HT1080 (cell line): ENCODE data around the gene EBP. TPM values are rescaled to one million over a fixed set of nuclear protein-coding genes. Genes with fewer than 3 reads are reported as not detected.

Experiments used
- DNase-seq: peaks from one replicate; pipeline ENCODE4 v3.0.0-alpha.2; 2015; ENCODE audit warnings: low read depth
- total RNA-seq: library from RNA; depleted of rRNA; stranded (reverse); fragments of >200 nt; shearing (Covaris generic); gene quantifications from 2 replicates; pipeline ENCODE4 v1.2.3, GENCODE V29; 2014; rRNA removed

The EBP gene
- total RNA-seq, 1 experiment from 2014 or later = 129 TPM

DNA sequence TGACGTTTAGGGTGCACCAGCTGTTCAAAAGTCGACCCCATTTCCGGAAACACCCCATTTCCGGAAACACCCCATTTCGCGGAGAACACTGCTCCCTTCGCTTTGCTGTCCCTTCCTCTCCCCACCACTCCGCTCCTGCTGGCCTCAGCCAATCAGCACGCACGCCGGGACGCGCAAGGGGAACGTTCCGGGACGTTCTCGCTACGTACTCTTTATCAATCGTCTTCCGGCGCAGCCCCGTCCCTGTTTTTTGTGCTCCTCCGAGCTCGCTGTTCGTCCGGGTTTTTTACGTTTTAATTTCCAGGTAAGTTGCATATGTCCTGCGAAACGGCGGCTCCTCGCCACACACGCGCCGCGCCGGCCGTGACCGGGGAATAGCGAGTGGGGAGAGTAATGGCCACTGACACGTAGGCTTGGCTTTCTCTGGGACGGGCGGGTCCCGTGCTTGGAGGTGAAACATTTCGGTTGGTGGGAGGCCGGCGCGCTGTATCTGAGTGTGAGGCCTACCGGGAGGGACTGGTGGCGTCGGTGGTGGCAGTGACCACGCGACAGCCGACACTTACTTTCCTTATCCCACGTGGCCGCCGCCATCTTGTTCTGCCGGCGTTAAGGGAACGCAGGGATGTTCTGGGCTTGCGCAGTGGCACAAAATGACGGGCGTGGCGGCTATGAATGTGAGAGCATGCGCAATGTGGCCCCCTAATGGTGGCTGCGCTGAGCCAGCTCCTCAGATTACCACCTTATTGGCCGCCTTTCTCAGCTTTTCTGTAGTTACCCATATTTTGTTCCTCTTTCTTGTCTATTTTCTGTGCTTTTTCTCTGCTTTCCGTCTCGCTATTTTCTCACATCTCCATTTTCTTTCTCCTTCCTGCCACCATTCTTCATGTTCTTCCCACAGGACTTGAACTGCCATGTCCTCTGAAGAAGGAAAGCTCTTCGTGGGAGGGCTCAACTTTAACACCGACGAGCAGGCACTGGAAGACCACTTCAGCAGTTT lies 53.0 kb downstream of the EBP start, which contains the start of gene RBM3:
Gene RBM3 (plus strand): TSS at position 215 of the 997 bp plus-strand sequence. CDS start 697 bp downstream, at position 912.
- DNase-seq = peak; percentile 88

- DNase-seq = no peak
These were observed 54.0 kb downstream of the EBP start for GRCh38 chrX:48575642-48576041.

DNA sequence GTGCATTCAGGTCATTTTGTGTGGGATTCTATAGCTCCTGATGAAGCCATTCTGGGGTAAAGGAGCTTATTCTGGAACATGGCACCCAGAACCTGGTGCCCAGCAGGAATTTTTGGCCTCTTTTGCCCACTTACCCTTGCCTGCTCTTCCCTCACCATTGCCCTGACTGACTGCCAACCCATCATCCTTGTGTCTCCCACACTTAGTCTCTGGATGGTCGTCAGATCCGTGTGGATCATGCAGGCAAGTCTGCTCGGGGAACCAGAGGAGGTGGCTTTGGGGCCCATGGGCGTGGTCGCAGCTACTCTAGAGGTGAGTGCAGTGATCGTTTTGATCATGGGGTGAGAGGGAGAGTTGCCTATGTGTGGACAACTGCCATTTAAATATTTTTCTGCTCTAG lies 54.5 kb downstream of the EBP start:
- no peak for DNase-seq

Other genes with a start within 250 kb of the EBP start
- 89.2 and 92.7 TPM in 2 replicates for gene SSX3, start 165.1 kb upstream of the EBP start, total RNA-seq
- 0.27 TPM in 1 of 2 replicates, not detected in the other for gene SSX4, start 138.3 kb upstream of the EBP start, total RNA-seq
- 0.27 TPM in 1 of 2 replicates, not detected in the other for gene SSX4B, start 109.8 kb upstream of the EBP start, total RNA-seq
- not detected in 2 replicates for gene SLC38A5, start 51.5 kb upstream of the EBP start, total RNA-seq
- gene FTSJ1, start 45.6 kb upstream of the EBP start, total RNA-seq = 114 and 123 TPM in 2 replicates
- 32.7 and 39.6 TPM in 2 replicates for gene PORCN, start 12.8 kb upstream of the EBP start, total RNA-seq
- gene TBC1D25, start 17.9 kb downstream of the EBP start, total RNA-seq = 7.1 and 10.4 TPM in 2 replicates
- gene RBM3, start 52.7 kb downstream of the EBP start, total RNA-seq = 169 and 174 TPM in 2 replicates
- 66.1 and 74.0 TPM in 2 replicates for gene WDR13, start 75.7 kb downstream of the EBP start, total RNA-seq
- gene WAS, start 162.0 kb downstream of the EBP start, total RNA-seq = 0.20 and 0.47 TPM in 2 replicates
- gene SUV39H1, start 174.9 kb downstream of the EBP start, total RNA-seq = 10.1 and 11.2 TPM in 2 replicates
- gene GLOD5, start 239.9 kb downstream of the EBP start, total RNA-seq = not detected in 2 replicates